ENCODE results near the gene F8.
A peak's percentile ranks its signal among the peaks of the same experiment; 100 is the strongest.

F8 gene

GRCh38 chrX:154986826-154987575 is 35.5 kb downstream of the F8 start:
- H3F3A ChIP-seq (ENCODE audit: low read depth) = no peaks in the 10 kb centered on the region
- TF ChIP-seq EZH2phosphoT487 (IDR thresholded peaks at IDR 0.05; ENCODE audit: borderline replicate concordance) = no peak
- peak; percentile 44 for TF ChIP-seq CTCF (conservative IDR thresholded peaks at IDR 0.05; ENCODE audit: low read length)
- H3K4me3 ChIP-seq (ENCODE audit: low read length, poor library complexity, severe bottlenecking) = no peak overlapping the region
- H3K9ac ChIP-seq (ENCODE audit: low read depth, low read length, poor library complexity, severe bottlenecking) = no peak overlapping the region
- H4K20me1 ChIP-seq (ENCODE audit: insufficient read depth, low read length, poor library complexity, severe bottlenecking) = no peaks in the 10 kb centered on the region
- H3K9me3 ChIP-seq (ENCODE audit: insufficient read depth, low read depth, low read length) = no peaks in the 10 kb centered on the region
- H3K4me2 ChIP-seq (ENCODE audit: low read depth, low read length, poor library complexity, severe bottlenecking) = no peak overlapping the region
- no peaks in the 10 kb centered on the region for H3K9me2 ChIP-seq (replicated peaks; ENCODE audit: low read depth, low read length)
- no peaks in the 10 kb centered on the region for H3K4me1 ChIP-seq (ENCODE audit: insufficient read depth, low read length, poor library complexity, severe bottlenecking)
- no peak overlapping the region for H2AFZ ChIP-seq (ENCODE audit: low read length)
- H3K79me2 ChIP-seq (ENCODE audit: insufficient read depth, low read length) = no peaks in the 10 kb centered on the region
- H3K36me3 ChIP-seq (ENCODE audit: insufficient read depth, low read length) = no peaks in the 10 kb centered on the region
- H3K27me3 ChIP-seq (ENCODE audit: insufficient read depth, low read length, poor library complexity, severe bottlenecking) = no peaks in the 10 kb centered on the region

GRCh38 chrX:154981116-154981411 is 41.5 kb downstream of the F8 start:
- Histone ChIP-seq H4K20me1 (ENCODE audit: insufficient read depth, low read length, poor library complexity, severe bottlenecking) (no peaks in the 10 kb centered on the region), H3F3A (ENCODE audit: low read depth) (no peaks in the 10 kb centered on the region), H3K4me2 (ENCODE audit: low read depth, low read length, poor library complexity, severe bottlenecking) (peak overlapping the region; percentile 67), H3K4me3 (ENCODE audit: low read length, poor library complexity, severe bottlenecking) (peak overlapping the region; percentile 65), H3K36me3 (ENCODE audit: insufficient read depth, low read length) (no peaks in the 10 kb centered on the region), H3K9me2 (replicated peaks; ENCODE audit: low read depth, low read length) (no peaks in the 10 kb centered on the region), H3K9ac (ENCODE audit: low read depth, low read length, poor library complexity, severe bottlenecking) (peak overlapping the region; percentile 60), H2AFZ (ENCODE audit: low read length) (peak overlapping the region; percentile 97), H3K9me3 (ENCODE audit: insufficient read depth, low read depth, low read length) (no peaks in the 10 kb centered on the region), H3K4me1 (ENCODE audit: insufficient read depth, low read length, poor library complexity, severe bottlenecking) (peaks cover 4% of the 10 kb centered on the region), H3K27me3 (ENCODE audit: insufficient read depth, low read length, poor library complexity, severe bottlenecking) (no peaks in the 10 kb centered on the region), H3K79me2 (ENCODE audit: insufficient read depth, low read length) (no peaks in the 10 kb centered on the region)
- TF ChIP-seq EZH2phosphoT487 (IDR thresholded peaks at IDR 0.05; ENCODE audit: borderline replicate concordance) (no peak), CTCF (conservative IDR thresholded peaks at IDR 0.05; ENCODE audit: low read length) (peak; percentile 11; the same call in 1 of the 2 replicates)

- Histone ChIP-seq H3K9ac (ENCODE audit: low read depth, low read length, poor library complexity, severe bottlenecking) (peak overlapping the region; percentile 60), H3K4me3 (ENCODE audit: low read length, poor library complexity, severe bottlenecking) (peak overlapping the region; percentile 65)
Observed at GRCh38 chrX:154980330-154981115, 42.0 kb downstream of the F8 start.

More at GRCh38 chrX:154980330-154981115, 42.0 kb downstream of the F8 start:
- Histone ChIP-seq H2AFZ (ENCODE audit: low read length) (peak overlapping the region; percentile 97), H3K9me2 (replicated peaks; ENCODE audit: low read depth, low read length) (no peaks in the 10 kb centered on the region), H3K36me3 (ENCODE audit: insufficient read depth, low read length) (no peaks in the 10 kb centered on the region), H3K27me3 (ENCODE audit: insufficient read depth, low read length, poor library complexity, severe bottlenecking) (no peaks in the 10 kb centered on the region), H3K4me1 (ENCODE audit: insufficient read depth, low read length, poor library complexity, severe bottlenecking) (peaks cover 4% of the 10 kb centered on the region), H3K9me3 (ENCODE audit: insufficient read depth, low read depth, low read length) (no peaks in the 10 kb centered on the region), H4K20me1 (ENCODE audit: insufficient read depth, low read length, poor library complexity, severe bottlenecking) (no peaks in the 10 kb centered on the region), H3K4me2 (ENCODE audit: low read depth, low read length, poor library complexity, severe bottlenecking) (peak overlapping the region; percentile 67), H3K79me2 (ENCODE audit: insufficient read depth, low read length) (no peaks in the 10 kb centered on the region), H3F3A (ENCODE audit: low read depth) (no peaks in the 10 kb centered on the region)
- no peak for TF ChIP-seq EZH2phosphoT487 (IDR thresholded peaks at IDR 0.05; ENCODE audit: borderline replicate concordance)
- peak; percentile 69 for TF ChIP-seq CTCF (conservative IDR thresholded peaks at IDR 0.05; ENCODE audit: low read length)
